GM18858 (cell line): ENCODE results near the gene COPZ1.

ENCODE experiments used
- ATAC-seq: cut with Tn5 transposase; IDR thresholded peaks from one replicate; pipeline ENCODE4 v1.9.1; 2021; ENCODE audit not compliant: unreplicated experiment

The COPZ1 gene

GRCh38 chr12:54376596-54376995, 51.7 kb downstream of the COPZ1 start:
- no peak for ATAC-seq

- no peak for ATAC-seq
Observed at GRCh38 chr12:54377007-54377406, 52.1 kb downstream of the COPZ1 start.

- ATAC-seq: no peak
Observed at GRCh38 chr12:54377797-54378515, 53.0 kb downstream of the COPZ1 start.

GRCh38 chr12:54378796-54379397, 54.0 kb downstream of the COPZ1 start:
- no peak for ATAC-seq

GRCh38 chr12:54379398-54380201, 54.7 kb downstream of the COPZ1 start:
- no peak for ATAC-seq

- ATAC-seq: no peak
Observed at GRCh38 chr12:54381136-54381535, 56.2 kb downstream of the COPZ1 start.

GRCh38 chr12:54383041-54383609, 58.2 kb downstream of the COPZ1 start:
- no peak for ATAC-seq

- no peak for ATAC-seq
Observed at GRCh38 chr12:54384591-54385041, 59.7 kb downstream of the COPZ1 start, which contains the start of gene ZNF385A. TSS of gene ZNF385A (minus strand) at chr12:54384733. CDS start at chr12:54384514, 219 bp downstream.

GRCh38 chr12:54385251-54385914, 60.5 kb downstream of the COPZ1 start:
- no peak for ATAC-seq

GRCh38 chr12:54386403-54387113, 61.6 kb downstream of the COPZ1 start:
- ATAC-seq: no peak

- no peak for ATAC-seq
Observed at GRCh38 chr12:54387114-54387467, 62.2 kb downstream of the COPZ1 start.

GRCh38 chr12:54388237-54389133, 63.6 kb downstream of the COPZ1 start:
- ATAC-seq: no peak

GRCh38 chr12:54389134-54389508, 64.2 kb downstream of the COPZ1 start:
- ATAC-seq: no peak

- no peak for ATAC-seq
Observed at GRCh38 chr12:54389607-54390175, 64.8 kb downstream of the COPZ1 start.

GRCh38 chr12:54390176-54390667, 65.3 kb downstream of the COPZ1 start:
- ATAC-seq: no peak

- no peak for ATAC-seq
Observed at GRCh38 chr12:54390668-54391551, 66.0 kb downstream of the COPZ1 start.

GRCh38 chr12:54392485-54393206, 67.7 kb downstream of the COPZ1 start:
- no peak for ATAC-seq
